ENCODE data around the gene AGXT. TPM values are rescaled to one million over a fixed set of nuclear protein-coding genes. Genes with fewer than 3 reads are reported as not detected.

AGXT gene
- total RNA-seq, 1 donor: not detected

GRCh38 chr2:240925191-240925567 is 56.6 kb downstream of the AGXT start:
- no peak for DNase-seq (ENCODE audit: low read depth in 2 of 3, low spot score in 2 of 3)

DNA sequence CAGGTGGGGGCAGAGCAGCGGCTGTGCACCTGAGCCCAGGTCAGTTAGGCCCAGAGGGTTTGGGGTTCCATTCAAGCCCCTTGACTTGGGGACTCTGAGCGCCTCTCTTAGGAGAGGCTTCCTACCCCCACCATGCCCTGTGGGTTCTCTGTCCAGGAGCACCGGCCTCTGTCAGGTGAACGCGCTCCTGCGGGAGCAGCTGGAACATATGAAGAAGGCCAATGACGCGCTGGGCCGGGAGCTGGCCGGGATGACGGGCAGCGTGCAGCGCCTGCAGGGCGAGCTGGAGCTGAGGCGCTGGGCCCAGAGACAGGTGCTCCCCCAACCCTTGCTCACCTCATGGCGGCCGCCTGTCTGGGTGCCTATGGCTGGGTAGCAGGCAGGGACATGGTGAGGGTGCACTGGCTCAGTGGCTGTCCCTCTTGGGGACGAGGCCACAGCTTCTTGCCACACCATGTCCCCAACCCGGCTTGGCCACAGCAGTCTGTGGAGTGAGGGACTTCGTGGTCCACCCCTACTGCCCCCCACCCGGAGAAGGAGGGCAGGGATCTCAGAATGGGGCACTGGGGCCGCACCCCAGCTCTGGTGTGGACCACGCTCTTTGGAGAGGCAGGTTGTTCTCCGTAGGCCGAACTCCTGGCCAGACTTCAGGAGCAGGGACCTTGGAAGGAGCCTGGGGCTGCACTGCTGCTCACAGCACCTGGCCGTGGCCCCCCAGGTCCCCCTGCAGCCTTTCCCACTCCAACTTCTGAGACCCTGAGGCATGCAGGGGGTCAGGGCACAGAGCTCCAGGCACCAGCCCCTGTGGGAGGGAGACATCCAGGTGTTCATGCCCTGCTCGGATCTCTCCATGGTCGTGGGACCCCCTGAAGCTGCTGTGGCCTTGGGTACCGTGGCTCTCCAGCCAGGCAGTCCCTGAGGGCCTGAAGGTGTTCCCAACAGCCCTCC is 57.2 kb downstream of the AGXT start:
- no peak for DNase-seq (ENCODE audit: low read depth in 2 of 3, low spot score in 2 of 3)

- no peak for DNase-seq (ENCODE audit: low read depth in 2 of 3, low spot score in 2 of 3)
Measured at GRCh38 chr2:240926516-240927389, 58.1 kb downstream of the AGXT start.

DNA sequence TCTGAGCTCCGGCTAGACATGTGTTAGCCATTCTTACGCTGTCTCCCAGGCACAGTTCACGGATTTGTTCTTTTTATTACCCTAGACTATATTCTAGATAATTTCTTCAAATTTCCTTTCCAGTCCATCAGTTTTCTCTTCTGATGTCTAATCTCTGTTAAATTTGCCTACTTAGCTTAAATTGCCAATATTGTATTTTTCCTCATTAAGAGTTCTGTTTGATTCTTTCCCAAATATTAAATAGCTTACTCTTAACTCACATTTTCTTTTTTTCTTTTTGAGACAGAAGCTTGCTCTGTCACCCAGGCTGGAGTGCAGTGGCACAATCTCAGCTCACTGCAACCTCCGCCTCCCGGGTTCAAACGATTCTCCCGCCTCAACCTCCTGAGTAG is 58.8 kb downstream of the AGXT start:
- no peak for DNase-seq (ENCODE audit: low read depth in 2 of 3, low spot score in 2 of 3)

DNA sequence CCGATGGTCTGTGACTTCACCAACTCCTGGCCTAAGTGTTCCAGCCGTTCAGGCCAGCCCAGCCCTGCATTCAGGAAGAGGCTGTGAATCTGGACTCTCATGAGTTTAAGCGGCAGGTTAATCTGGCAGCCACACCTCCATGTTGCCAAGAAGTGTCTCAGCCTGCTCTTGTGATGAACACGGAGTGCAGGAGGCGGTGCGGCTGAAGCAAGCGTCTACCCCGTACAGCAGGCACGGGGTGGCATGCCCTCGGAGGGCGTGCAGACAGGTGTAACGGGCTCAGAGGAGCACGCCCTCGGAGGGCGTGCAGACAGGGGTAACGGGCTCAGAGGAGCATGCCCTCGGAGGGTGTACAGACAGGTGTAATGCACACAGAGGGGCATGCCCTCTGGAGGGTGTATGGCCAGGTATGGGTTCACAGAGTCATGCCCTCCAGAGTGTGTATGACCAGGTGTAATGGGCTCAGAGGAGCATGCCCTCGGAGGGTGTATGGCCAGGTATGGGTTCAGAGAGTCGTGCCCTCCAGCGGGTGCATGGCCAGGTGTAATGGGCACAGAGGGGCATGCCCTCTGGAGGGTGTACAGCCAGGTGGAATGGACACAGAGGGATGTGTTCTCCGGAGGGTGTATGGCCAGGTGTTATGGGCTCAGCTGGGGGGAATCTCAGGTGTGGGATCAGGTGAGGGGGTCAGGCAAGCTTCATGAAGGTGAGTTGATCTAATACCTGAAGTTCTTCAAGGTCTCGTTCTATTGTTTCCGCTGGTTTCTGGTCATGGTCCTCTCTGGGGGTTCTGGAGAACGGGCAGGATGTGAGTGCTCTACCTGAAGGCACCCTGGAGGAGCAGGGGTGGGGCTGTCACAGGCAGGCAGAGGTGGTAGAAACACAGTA is 60.1 kb downstream of the AGXT start:
- no peak for DNase-seq (ENCODE audit: low read depth in 2 of 3, low spot score in 2 of 3)

- DNase-seq (ENCODE audit: low read depth in 2 of 3, low spot score in 2 of 3): no peak
Measured at GRCh38 chr2:240929364-240930095, 60.9 kb downstream of the AGXT start.

Other genes with a start within 250 kb of the AGXT start
- gene GPR35, start 243.3 kb upstream of the AGXT start, total RNA-seq: 7.8 TPM
- under 0.01 TPM for gene AQP12B, start 185.9 kb upstream of the AGXT start, total RNA-seq
- gene AQP12A, start 177.0 kb upstream of the AGXT start, total RNA-seq: not detected
- gene KIF1A, start 48.6 kb upstream of the AGXT start, total RNA-seq: not detected
- not detected for gene MAB21L4, start 27.3 kb downstream of the AGXT start, total RNA-seq
- not detected for gene CROCC2, start 37.5 kb downstream of the AGXT start, total RNA-seq
- gene SNED1, start 129.8 kb downstream of the AGXT start, total RNA-seq: 11.8 TPM
- 32.0 TPM for gene MTERF4, start 233.5 kb downstream of the AGXT start, total RNA-seq

Data from hematopoietic multipotent progenitor cell (in vitro differentiated cells).